ENCODE data around the gene METTL21C.

The METTL21C gene

GRCh38 chr13:102709536-102709935 is 14.7 kb upstream of the METTL21C start:
- TF ChIP-seq SIN3A (IDR thresholded peaks at IDR 0.05; ENCODE audit: borderline replicate concordance, insufficient read depth, low read length) = no peak
- TF ChIP-seq POLR2AphosphoS5 (IDR thresholded peaks at IDR 0.05; ENCODE audit: low read depth, low read length) = no peak
- TF ChIP-seq TAF1 (IDR thresholded peaks at IDR 0.05; ENCODE audit: borderline replicate concordance, insufficient read depth, low read length) = no peak
- no peak for TF ChIP-seq FOXP2 (optimal IDR thresholded peaks at IDR 0.05; ENCODE audit: borderline replicate concordance, extremely low read depth, extremely low read length, insufficient read depth)
- no peak for TF ChIP-seq REST (IDR thresholded peaks at IDR 0.05; ENCODE audit: insufficient read depth in 1 of 2, low read depth in 2 of 2, low read length in 2 of 2)

- no peak for TF ChIP-seq POLR2AphosphoS5 (IDR thresholded peaks at IDR 0.05; ENCODE audit: low read depth, low read length)
- TF ChIP-seq SIN3A (IDR thresholded peaks at IDR 0.05; ENCODE audit: borderline replicate concordance, insufficient read depth, low read length) = no peak
- no peak for TF ChIP-seq TAF1 (IDR thresholded peaks at IDR 0.05; ENCODE audit: borderline replicate concordance, insufficient read depth, low read length)
- TF ChIP-seq REST (IDR thresholded peaks at IDR 0.05; ENCODE audit: insufficient read depth in 1 of 2, low read depth in 2 of 2, low read length in 2 of 2) = no peak
- TF ChIP-seq FOXP2 (optimal IDR thresholded peaks at IDR 0.05; ENCODE audit: borderline replicate concordance, extremely low read depth, extremely low read length, insufficient read depth) = no peak
Measured at GRCh38 chr13:102708991-102709390, 14.1 kb upstream of the METTL21C start.

GRCh38 chr13:102708211-102708610 is 13.4 kb upstream of the METTL21C start:
- TF ChIP-seq REST (IDR thresholded peaks at IDR 0.05; ENCODE audit: insufficient read depth in 1 of 2, low read depth in 2 of 2, low read length in 2 of 2) (no peak), POLR2AphosphoS5 (IDR thresholded peaks at IDR 0.05; ENCODE audit: low read depth, low read length) (no peak), SIN3A (IDR thresholded peaks at IDR 0.05; ENCODE audit: borderline replicate concordance, insufficient read depth, low read length) (no peak), TAF1 (IDR thresholded peaks at IDR 0.05; ENCODE audit: borderline replicate concordance, insufficient read depth, low read length) (no peak), FOXP2 (optimal IDR thresholded peaks at IDR 0.05; ENCODE audit: borderline replicate concordance, extremely low read depth, extremely low read length, insufficient read depth) (no peak)

GRCh38 chr13:102707467-102707866 is 12.6 kb upstream of the METTL21C start:
- no peak for TF ChIP-seq FOXP2 (optimal IDR thresholded peaks at IDR 0.05; ENCODE audit: borderline replicate concordance, extremely low read depth, extremely low read length, insufficient read depth)
- TF ChIP-seq POLR2AphosphoS5 (IDR thresholded peaks at IDR 0.05; ENCODE audit: low read depth, low read length) = no peak
- TF ChIP-seq REST (IDR thresholded peaks at IDR 0.05; ENCODE audit: insufficient read depth in 1 of 2, low read depth in 2 of 2, low read length in 2 of 2) = no peak
- TF ChIP-seq SIN3A (IDR thresholded peaks at IDR 0.05; ENCODE audit: borderline replicate concordance, insufficient read depth, low read length) = no peak
- TF ChIP-seq TAF1 (IDR thresholded peaks at IDR 0.05; ENCODE audit: borderline replicate concordance, insufficient read depth, low read length) = no peak

Data from PFSK-1 (cell line).